Spleen (tissue), 11 donors: Measurements from ENCODE around the gene CDKN1B. TPM values are rescaled to one million over a fixed set of nuclear protein-coding genes. Genes with fewer than 3 reads are reported as not detected.

ENCODE experiments used
- DNase-seq: peaks from one replicate; pipeline ENCODE4 v3.0.0-alpha.2; 2020
- H3K27ac ChIP-seq, 8 donors: fragments of 200-600 bp; sonication (generic) in 7 of 8; 1 replicate in 4 of 8; 2 replicates in 4 of 8; pipeline versions ENCODE4 v1.5.0 to v1.8.0; 2016 to 2021; ENCODE audit warnings: inconsistent platforms in 4 of 8, mild to moderate bottlenecking in 4 of 8, moderate library complexity in 1 of 8
- H3K27me3 ChIP-seq, 7 donors: fragments of 200-600 bp; sonication (generic) in 6 of 7; replicated peaks in 1 of 7; 1 replicate in 4 of 7; 2 replicates in 3 of 7; pipeline versions ENCODE4 v1.5.0 to v1.8.0; 2016 to 2021; ENCODE audit warnings: inconsistent platforms in 3 of 7, mild to moderate bottlenecking in 1 of 7
- H3K36me3 ChIP-seq, 6 donors: fragments of 200-600 bp; sonication (generic) in 5 of 6; 1 replicate in 4 of 6; 2 replicates in 2 of 6; pipeline versions ENCODE4 v1.5.0 to v1.8.0; 2016 to 2021; ENCODE audit warnings: inconsistent platforms in 2 of 6
- H3K4me1 ChIP-seq, 6 donors: fragments of 200-600 bp; sonication (generic) in 5 of 6; 1 replicate in 3 of 6; 2 replicates in 3 of 6; pipeline versions ENCODE4 v1.5.0 to v1.8.0; 2016 to 2021; ENCODE audit warnings: inconsistent platforms in 3 of 6
- H3K4me3 ChIP-seq, 8 donors: fragments of 200-600 bp; sonication (generic) in 7 of 8; 1 replicate in 4 of 8; 2 replicates in 4 of 8; pipeline versions ENCODE4 v1.5.0 to v1.8.0; 2016 to 2021; ENCODE audit warnings: inconsistent platforms in 4 of 8, mild to moderate bottlenecking in 4 of 8, moderate library complexity in 2 of 8
- H3K9me3 ChIP-seq, 8 donors: fragments of 200-600 bp; sonication (generic) in 7 of 8; 1 replicate in 4 of 8; 2 replicates in 4 of 8; pipeline versions ENCODE4 v1.5.0 to v1.8.0; 2016 to 2021; ENCODE audit warnings: inconsistent platforms in 4 of 8
- POLR2A ChIP-seq, 3 donors: fragments of 450-650 bp; IDR thresholded peaks; one replicate each; pipeline ENCODE4 v1.5.1; 2017; ENCODE audit warnings: antibody characterized with exemption in 3 of 3, mild to moderate bottlenecking in 1 of 3
- POLR2AphosphoS5 ChIP-seq, 3 donors: sonication (generic); formaldehyde crosslinking; IDR thresholded peaks; one replicate each; pipeline ENCODE4 v1.5.1; 2017; ENCODE audit warnings: antibody characterized with exemption in 3 of 3
- WGBS, 5 donors: extraction: QIAGEN DNeasy Blood & Tissue Kit in 3 of 5; methylation state at CpG; one replicate each; pipeline versions ENCODE4 v1.1.5 to v1.1.7; 2013 to 2018; 5-methylcytosine and 5-hydroxymethylcytosine counted together
- intact Hi-C: fragments of 100-400 bp; cut with DNase I; formaldehyde crosslinking; loops from one replicate; pipeline ENCODE4 v1.15.0; 2023; ENCODE audit warnings: low total_unique reads
- polyA plus RNA-seq, 3 donors: library from polyadenylated mRNA; stranded (reverse); fragments of 200-250 nt; gene quantifications; one replicate each; pipeline ENCODE4 v1.2.1, GENCODE V29; 2013
- total RNA-seq, 7 donors: library from RNA; depleted of rRNA in 3 of 7; stranded (reverse); fragments of >200 nt in 3 of 7; fragmentation: NEBNext Ultra II Directional in 4 of 7; extraction: Animal tissue kit (Norgen Biotek cat#: 25700) in 4 of 7; gene quantifications; one replicate each; pipeline versions ENCODE4 v1.1.0 to v1.2.1, GENCODE V29; 2016 to 2021
- TF ChIP-seq, protein P1 (sequence below), 11 experiments: fragments of 200-600 bp in 7 of 11; fragments of 450-650 bp in 4 of 11; sonication (generic) in 4 of 11; IDR thresholded peaks in 8 of 11; conservative IDR thresholded peaks in 3 of 11; 1 replicate in 7 of 11; 2 replicates in 4 of 11; pipeline versions ENCODE4 v1.4.0 to v1.8.0; 2016 to 2021; ENCODE audit warnings: antibody characterized with exemption in 11 of 11, inconsistent platforms in 4 of 11, mild to moderate bottlenecking in 1 of 11
- donor health status: healthy with polysubstance abuse.
- donor health status: DM: no; HTN: no; CAD: no; lungs with moderate emphysema.
- donor health status: DM: no; HTN: no; CAD: no.
- donor health status: Bipolar disorder and iron deficiency.
- donor health status: healthy.
- donor health status: DM: no; HTN: no; CAD: no.
- donor health status: DM: yes; HTN: yes; CAD: no.

Gene CDKN1B
- total and polyA plus RNA-seq, 10 donors = 34.9 to 95.2 (median 74.7) TPM

DNA sequence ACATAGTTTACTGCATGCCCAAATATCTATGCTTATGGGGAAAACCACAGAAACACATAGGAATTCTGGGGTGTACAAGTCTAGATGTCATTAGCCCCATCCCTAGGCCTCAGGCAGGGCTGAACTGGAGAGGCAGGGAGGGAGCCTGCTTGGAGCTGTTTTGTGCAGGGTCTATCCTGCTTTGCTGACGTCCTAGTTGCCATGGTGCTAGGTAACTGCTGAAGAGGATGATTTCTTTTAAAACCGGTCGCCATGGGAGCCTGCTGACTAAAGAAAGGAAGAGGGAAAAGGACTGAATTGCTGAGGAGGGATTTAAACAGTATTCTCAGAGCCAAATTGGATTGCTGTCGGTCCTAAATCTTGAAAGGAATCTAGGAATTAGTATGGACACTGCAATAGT, 31.9 kb upstream of the CDKN1B start:
- H3K27ac ChIP-seq = no peak overlapping the region
- H3K27me3 ChIP-seq = no peaks in the 10 kb centered on the region
- intact Hi-C loops = no loop called here
- no peaks in the 10 kb centered on the region for H3K36me3 ChIP-seq
- no peak for TF ChIP-seq POLR2AphosphoS5 (IDR thresholded peaks at IDR 0.05)
- TF ChIP-seq, protein P1, sequence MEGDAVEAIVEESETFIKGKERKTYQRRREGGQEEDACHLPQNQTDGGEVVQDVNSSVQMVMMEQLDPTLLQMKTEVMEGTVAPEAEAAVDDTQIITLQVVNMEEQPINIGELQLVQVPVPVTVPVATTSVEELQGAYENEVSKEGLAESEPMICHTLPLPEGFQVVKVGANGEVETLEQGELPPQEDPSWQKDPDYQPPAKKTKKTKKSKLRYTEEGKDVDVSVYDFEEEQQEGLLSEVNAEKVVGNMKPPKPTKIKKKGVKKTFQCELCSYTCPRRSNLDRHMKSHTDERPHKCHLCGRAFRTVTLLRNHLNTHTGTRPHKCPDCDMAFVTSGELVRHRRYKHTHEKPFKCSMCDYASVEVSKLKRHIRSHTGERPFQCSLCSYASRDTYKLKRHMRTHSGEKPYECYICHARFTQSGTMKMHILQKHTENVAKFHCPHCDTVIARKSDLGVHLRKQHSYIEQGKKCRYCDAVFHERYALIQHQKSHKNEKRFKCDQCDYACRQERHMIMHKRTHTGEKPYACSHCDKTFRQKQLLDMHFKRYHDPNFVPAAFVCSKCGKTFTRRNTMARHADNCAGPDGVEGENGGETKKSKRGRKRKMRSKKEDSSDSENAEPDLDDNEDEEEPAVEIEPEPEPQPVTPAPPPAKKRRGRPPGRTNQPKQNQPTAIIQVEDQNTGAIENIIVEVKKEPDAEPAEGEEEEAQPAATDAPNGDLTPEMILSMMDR (IDR thresholded peaks at IDR 0.05 in 8 of 11, conservative IDR thresholded peaks at IDR 0.05 in 3 of 11) = no peak
- TF ChIP-seq POLR2A (IDR thresholded peaks at IDR 0.05) = no peak
- H3K4me1 ChIP-seq = peaks cover 0 to 2% (median 0%) of the 10 kb centered on the region in 6 donors
- 70 to 77% (median 74%) methylated on average over 4 of the region's 4 CpGs for WGBS, 5 donors
- no peaks in the 10 kb centered on the region for H3K9me3 ChIP-seq
- no peak overlapping the region for H3K4me3 ChIP-seq
- no peak for DNase-seq

DNA sequence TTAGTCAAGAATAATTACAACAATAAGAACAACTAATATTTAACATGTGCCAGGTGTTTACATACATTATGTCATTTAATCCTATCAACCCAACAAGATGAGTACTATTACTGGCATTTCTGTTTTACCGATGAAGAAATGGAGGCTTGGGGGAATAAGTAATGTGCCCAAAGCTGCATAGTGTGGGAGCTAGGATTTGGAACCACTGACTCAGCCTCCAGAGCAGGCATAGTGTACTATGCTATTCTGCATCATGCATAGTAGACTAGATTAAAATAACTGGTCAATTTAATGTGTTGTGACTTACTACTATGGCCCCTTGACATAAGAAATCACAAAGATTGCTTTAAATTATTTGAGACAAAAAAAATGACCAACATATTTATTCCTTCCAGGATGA, 30.7 kb upstream of the CDKN1B start:
- Histone ChIP-seq H3K9me3 (no peaks in the 10 kb centered on the region), H3K4me1 (peaks cover 0 to 2% (median 0%) of the 10 kb centered on the region in 6 donors), H3K36me3 (no peaks in the 10 kb centered on the region), H3K27ac (no peak overlapping the region), H3K27me3 (no peaks in the 10 kb centered on the region), H3K4me3 (no peak overlapping the region)
- 93 to 100% (median 97%) methylated on average over 1 of the region's 1 CpG for WGBS, 5 donors
- intact Hi-C loops = no loop called here
- TF ChIP-seq, protein P1 (IDR thresholded peaks at IDR 0.05 in 8 of 11, conservative IDR thresholded peaks at IDR 0.05 in 3 of 11) = no peak
- no peak for DNase-seq

DNA sequence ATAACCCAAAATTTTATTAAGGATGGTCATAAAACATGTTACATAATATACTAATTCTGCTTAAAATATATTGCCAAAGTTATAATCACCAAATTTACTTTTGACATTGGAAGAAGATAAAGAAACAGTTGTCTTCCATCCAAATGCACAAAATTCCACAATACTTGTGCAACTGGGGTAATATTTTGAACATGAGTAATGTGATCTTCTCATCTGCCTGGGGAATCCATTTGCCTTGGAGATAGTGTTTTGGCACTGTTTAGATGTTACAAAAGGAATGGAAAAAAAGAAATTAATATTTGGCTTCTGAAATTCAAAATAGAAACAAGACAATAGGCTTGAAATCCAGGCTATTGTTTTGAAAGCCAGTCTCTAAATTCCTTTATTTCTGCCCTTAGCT, 30.2 kb upstream of the CDKN1B start:
- TF ChIP-seq POLR2AphosphoS5 (IDR thresholded peaks at IDR 0.05) (no peak), POLR2A (IDR thresholded peaks at IDR 0.05) (no peak)
- TF ChIP-seq, protein P1 (IDR thresholded peaks at IDR 0.05 in 8 of 11, conservative IDR thresholded peaks at IDR 0.05 in 3 of 11) = no peak
- Histone ChIP-seq H3K4me3 (no peak overlapping the region), H3K36me3 (no peaks in the 10 kb centered on the region), H3K9me3 (no peaks in the 10 kb centered on the region), H3K4me1 (peaks cover 0 to 2% (median 0%) of the 10 kb centered on the region in 6 donors), H3K27ac (no peak overlapping the region), H3K27me3 (no peaks in the 10 kb centered on the region)
- intact Hi-C loops = no loop called here
- no peak for DNase-seq

DNA sequence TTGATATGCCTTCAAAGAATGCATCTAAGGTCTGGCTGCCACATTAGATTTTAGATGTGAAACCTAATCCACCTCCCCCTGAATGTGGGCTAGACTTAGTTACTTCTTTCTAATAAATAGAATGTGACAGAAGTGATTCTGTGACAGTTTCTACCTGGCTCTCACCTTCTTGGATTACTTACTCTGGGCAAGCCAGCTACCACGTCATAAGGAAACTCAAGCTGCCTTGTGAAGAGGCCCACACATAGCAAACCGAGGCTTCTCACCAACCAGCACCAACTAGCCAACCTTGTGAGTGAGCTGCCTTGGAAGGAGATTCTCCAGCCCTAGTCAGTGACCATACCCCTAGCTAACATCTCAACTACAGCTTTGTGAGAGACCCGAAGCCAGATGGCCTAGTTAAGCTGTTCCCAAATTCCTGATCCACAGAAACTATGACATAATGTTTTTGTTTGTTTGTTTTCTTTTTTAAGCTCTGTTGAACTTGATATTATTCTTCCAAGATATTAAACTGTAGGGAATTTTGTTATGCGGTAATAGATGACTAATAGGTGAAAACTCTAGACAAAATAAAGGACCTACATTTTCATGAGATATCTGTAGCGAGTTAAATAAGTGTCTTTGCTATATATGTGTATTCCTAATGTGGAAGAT, 27.4 kb upstream of the CDKN1B start:
- Histone ChIP-seq H3K36me3 (no peaks in the 10 kb centered on the region), H3K27ac (no peak overlapping the region), H3K27me3 (no peaks in the 10 kb centered on the region), H3K4me3 (no peak overlapping the region), H3K9me3 (no peaks in the 10 kb centered on the region), H3K4me1 (no peaks in the 10 kb centered on the region)
- DNase-seq = no peak
- intact Hi-C loops = no loop called here
- WGBS, 5 donors = 84 to 91% (median 90%) methylated on average over 5 of the region's 5 CpGs
- TF ChIP-seq POLR2A (IDR thresholded peaks at IDR 0.05) (peak in 1 of 3 donors; percentile 9), POLR2AphosphoS5 (IDR thresholded peaks at IDR 0.05) (no peak)
